CD4-positive, alpha-beta T cell treated with Interleukin-21 for 1 hour (primary cell): ENCODE data around the gene PTPRCAP.
"Not testable (repeated sequence)": the region's sequence is repeated elsewhere in the genome, so short reads cannot be mapped to it uniquely, and the experiment has no call there.

Experiments used
- DNase-seq: peaks from one replicate; pipeline ENCODE4 v3.0.0-alpha.2; 2020

PTPRCAP gene

GRCh38 chr11:67440229-67441097, 3.0 kb upstream of the PTPRCAP start:
- DNase-seq, result no peak

GRCh38 chr11:67439321-67440228, 2.1 kb upstream of the PTPRCAP start:
- no peak for DNase-seq

GRCh38 chr11:67438158-67438902, 848 bp upstream of the PTPRCAP start:
- DNase-seq, result peak; percentile 77

GRCh38 chr11:67437809-67438157, 301 bp upstream of the PTPRCAP start:
- DNase-seq, result no peak

- peak; percentile 73 for DNase-seq
Measured at GRCh38 chr11:67436459-67437081, 912 bp downstream of the PTPRCAP start.

GRCh38 chr11:67435727-67436458, 1.6 kb downstream of the PTPRCAP start:
- no peak for DNase-seq

GRCh38 chr11:67435031-67435726, 2.3 kb downstream of the PTPRCAP start:
- no peak for DNase-seq

- no peak for DNase-seq
Measured at GRCh38 chr11:67434395-67434881, 3.0 kb downstream of the PTPRCAP start.

GRCh38 chr11:67433536-67434394, 3.7 kb downstream of the PTPRCAP start:
- DNase-seq, result no peak

GRCh38 chr11:67432655-67433349, 4.7 kb downstream of the PTPRCAP start:
- no peak for DNase-seq

GRCh38 chr11:67431346-67432249, 5.9 kb downstream of the PTPRCAP start:
- DNase-seq, result no peak

GRCh38 chr11:67429722-67430121, 7.8 kb downstream of the PTPRCAP start:
- DNase-seq, result no peak

GRCh38 chr11:67429038-67429668, 8.3 kb downstream of the PTPRCAP start:
- no peak for DNase-seq

- peak; percentile 98 for DNase-seq
Measured at GRCh38 chr11:67428052-67429001, 9.2 kb downstream of the PTPRCAP start, which contains the start of gene RPS6KB2. RPS6KB2 (plus strand) TSS chr11:67428494; CDS start chr11:67428546, 52 bp downstream.

GRCh38 chr11:67427364-67427859, 10.1 kb downstream of the PTPRCAP start:
- not testable (repeated sequence) for DNase-seq
